ENCODE data around the gene DNAI4.

DNA sequence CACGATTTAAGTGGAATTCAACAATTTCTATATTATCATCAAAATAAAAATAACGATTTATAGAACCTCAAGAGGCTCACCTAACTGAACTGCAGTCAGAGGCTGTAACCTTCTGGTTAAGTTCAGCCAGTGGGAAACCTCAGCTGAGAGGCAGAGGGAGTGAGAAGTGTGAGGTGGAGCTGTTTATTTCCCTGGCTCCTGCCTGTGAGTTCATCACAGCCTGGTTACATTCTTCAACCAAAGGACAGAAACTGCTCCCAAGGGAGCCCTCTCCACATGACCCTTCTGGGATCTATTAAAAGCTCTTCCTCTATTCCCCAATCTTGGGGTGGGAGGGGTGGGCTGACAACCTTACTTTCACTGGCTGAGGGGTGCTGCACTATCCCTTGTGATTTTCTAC, 150.2 kb downstream of the DNAI4 start:
- TF ChIP-seq, protein P1, sequence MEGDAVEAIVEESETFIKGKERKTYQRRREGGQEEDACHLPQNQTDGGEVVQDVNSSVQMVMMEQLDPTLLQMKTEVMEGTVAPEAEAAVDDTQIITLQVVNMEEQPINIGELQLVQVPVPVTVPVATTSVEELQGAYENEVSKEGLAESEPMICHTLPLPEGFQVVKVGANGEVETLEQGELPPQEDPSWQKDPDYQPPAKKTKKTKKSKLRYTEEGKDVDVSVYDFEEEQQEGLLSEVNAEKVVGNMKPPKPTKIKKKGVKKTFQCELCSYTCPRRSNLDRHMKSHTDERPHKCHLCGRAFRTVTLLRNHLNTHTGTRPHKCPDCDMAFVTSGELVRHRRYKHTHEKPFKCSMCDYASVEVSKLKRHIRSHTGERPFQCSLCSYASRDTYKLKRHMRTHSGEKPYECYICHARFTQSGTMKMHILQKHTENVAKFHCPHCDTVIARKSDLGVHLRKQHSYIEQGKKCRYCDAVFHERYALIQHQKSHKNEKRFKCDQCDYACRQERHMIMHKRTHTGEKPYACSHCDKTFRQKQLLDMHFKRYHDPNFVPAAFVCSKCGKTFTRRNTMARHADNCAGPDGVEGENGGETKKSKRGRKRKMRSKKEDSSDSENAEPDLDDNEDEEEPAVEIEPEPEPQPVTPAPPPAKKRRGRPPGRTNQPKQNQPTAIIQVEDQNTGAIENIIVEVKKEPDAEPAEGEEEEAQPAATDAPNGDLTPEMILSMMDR (IDR thresholded peaks at IDR 0.05 in 8 of 11, conservative IDR thresholded peaks at IDR 0.05 in 3 of 11) = no peak
- TF ChIP-seq POLR2A (IDR thresholded peaks at IDR 0.05) = no peak

Measured in spleen (tissue), 7 donors.